GM10248 (cell line): ENCODE results near the gene NT5DC3.

Experiments used
- CTCF ChIA-PET: fragments of 300-600 bp; sonication (Branson Sonifier 250); formaldehyde crosslinking; extraction: SDS; loops from one replicate; lab custom pipeline; 2021; ENCODE audit warnings: antibody characterized with exemption; lab: Yijun Ruan, JAX
- POLR2A ChIA-PET: fragments of 350-650 bp; sonication (Branson Sonifier 250); formaldehyde crosslinking; extraction: SDS; loops from one replicate; lab custom pipeline; 2020; ENCODE audit warnings: antibody characterized with exemption; lab: Yijun Ruan, JAX
- DNase-seq: peaks from one replicate; pipeline ENCODE4 v3.0.0; 2012; ENCODE audit errors: extremely low spot score
- TF ChIP-seq, protein P1 (sequence below): IDR thresholded peaks from 2 replicates; pipeline ENCODE4 v1.5.1; 2012; ENCODE audit warnings: mild to moderate bottlenecking, low read depth; ENCODE audit errors: extremely low read depth, missing control alignments, control extremely low read depth

Gene NT5DC3

DNA sequence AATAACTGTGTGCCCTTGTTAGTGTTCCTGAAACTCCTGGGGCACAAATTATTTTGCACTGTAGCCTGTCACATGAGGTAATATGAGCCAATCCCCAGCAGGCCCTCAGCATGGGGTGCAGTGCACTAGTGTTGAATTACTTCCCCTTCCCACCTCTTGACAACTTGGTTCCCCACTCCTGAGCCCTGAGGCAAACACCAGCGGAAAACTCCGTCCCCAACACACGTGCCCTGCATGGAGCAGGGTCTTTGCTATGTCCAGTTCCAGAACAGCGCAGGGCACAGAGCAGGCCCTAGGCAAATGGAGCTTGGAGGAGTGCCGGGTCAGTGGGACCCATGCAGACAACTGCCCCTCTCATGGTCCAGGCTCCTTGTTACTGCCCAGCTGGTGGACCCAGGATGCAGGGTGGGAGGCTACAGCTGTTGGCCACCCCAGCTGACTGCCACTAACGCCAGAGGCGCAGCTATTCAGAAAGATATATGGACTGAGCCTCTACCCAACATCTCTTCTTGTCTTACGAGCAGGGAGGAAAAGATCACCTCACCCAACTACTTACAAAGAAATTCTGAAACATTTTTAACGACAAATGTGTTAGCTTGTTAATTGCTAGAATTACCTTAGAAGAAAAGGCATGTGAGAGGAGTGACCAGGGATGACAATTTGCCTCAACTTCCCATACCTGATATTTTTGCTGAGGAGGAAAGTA, 71.6 kb downstream of the NT5DC3 start:
- DNase-seq, result no peak
- TF ChIP-seq, protein P1, sequence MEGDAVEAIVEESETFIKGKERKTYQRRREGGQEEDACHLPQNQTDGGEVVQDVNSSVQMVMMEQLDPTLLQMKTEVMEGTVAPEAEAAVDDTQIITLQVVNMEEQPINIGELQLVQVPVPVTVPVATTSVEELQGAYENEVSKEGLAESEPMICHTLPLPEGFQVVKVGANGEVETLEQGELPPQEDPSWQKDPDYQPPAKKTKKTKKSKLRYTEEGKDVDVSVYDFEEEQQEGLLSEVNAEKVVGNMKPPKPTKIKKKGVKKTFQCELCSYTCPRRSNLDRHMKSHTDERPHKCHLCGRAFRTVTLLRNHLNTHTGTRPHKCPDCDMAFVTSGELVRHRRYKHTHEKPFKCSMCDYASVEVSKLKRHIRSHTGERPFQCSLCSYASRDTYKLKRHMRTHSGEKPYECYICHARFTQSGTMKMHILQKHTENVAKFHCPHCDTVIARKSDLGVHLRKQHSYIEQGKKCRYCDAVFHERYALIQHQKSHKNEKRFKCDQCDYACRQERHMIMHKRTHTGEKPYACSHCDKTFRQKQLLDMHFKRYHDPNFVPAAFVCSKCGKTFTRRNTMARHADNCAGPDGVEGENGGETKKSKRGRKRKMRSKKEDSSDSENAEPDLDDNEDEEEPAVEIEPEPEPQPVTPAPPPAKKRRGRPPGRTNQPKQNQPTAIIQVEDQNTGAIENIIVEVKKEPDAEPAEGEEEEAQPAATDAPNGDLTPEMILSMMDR, result no peak
- CTCF ChIA-PET, result interaction anchor here (2.2 to 2.9 kb wide), 2 partner anchors 13 to 339 kb away, joined by 6 to 10 read pairs; no protein-coding TSS in a partner anchor
- POLR2A ChIA-PET, result no interaction called here

DNA sequence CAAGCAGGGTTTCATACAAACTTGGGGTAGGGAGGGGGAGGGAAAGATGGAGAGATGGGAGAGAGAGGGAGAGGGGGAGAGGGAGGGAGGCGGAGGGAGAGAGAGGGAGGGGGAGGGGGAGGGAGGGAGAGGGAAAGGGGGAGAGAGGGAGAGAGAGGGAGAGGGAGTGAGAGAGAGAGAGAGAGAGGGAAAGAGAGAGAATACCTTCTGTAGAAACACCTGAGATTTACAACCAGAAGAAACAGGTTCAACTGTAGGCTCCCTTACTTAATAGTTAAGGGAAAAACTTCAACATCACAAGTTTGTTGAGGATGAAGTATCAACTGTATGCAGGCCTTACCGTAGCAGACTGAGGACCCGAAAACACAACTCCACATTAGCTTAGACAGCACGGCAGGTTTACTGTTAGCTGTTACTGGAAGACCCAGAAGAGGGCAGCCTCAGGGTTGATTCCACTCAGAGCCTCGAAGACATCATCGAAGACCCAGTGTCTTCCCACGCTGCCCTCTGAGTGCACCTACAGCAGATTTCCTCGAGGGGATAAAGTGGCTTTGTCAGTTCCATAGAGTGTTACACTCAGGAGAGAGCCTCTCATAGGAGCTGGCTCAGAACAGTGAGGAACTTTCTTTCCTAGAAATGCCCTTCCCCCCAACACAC, 72.4 kb downstream of the NT5DC3 start:
- POLR2A ChIA-PET, result no interaction called here
- CTCF ChIA-PET, result interaction anchor here (2.2 kb wide), 1 partner anchor 14 kb away, joined by 6 read pairs; no protein-coding TSS in a partner anchor
- DNase-seq, result no peak
- TF ChIP-seq, protein P1, result no peak

DNA sequence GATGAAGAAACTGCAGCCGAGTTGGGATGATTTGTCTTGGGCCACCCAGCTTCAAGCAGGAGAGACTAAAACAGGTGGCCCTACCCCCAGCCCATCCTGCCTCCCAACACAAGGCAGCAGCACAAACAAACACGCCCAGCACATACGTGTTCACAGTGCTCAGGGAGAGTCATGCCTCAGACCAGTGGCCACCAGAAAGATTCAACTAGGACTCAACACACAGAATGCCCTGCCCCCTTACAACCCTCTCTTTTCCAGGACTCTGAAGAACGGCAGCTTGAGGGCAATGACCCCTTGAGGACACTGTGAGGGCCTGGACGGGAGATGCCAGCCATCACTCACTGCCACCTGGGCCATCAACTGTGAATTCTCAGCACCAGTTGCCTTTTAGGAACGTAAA, 75.0 kb downstream of the NT5DC3 start:
- ChIA-PET POLR2A (no interaction called here), CTCF (no interaction called here)
- TF ChIP-seq, protein P1, result no peak
- DNase-seq, result no peak

DNA sequence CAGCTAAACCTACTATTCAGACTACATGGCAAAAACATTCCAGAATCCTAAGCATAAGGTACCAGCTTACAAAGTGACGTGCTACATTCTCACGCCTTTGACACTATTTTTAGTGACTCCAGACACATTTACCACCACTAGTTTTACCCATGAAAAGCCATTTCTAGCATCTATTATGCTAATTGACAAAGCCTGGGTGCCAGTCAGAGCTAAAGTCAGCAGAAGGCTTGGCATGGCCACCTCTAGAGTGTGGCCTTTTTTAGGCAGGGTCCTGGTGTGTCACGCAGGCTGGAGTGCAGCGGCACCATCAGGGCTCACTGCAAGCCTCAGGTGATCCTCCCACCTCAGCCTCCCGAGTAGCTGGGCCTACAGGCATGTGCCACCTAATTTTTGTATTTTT, 75.7 kb downstream of the NT5DC3 start:
- TF ChIP-seq, protein P1, result no peak
- CTCF ChIA-PET, result no interaction called here
- POLR2A ChIA-PET, result no interaction called here
- DNase-seq, result no peak

DNA sequence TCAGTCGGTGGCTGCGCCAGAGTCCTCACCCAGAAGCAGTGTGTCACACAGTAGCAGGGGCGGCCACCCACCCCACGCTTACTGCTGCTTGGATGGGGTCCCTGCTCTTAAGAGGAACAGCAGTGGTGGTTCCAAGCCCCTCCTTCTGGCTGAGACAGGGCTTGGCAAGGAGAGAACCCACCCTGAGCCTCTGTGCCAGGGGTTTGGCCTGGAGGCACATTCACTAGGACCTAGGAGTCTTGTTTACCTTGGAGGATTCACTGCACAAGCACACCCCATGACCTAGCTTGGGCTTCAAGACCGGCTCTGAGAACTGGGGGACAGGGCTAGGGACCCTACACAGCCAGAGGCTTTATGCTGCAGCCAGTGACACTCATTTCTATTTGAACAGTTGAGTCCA, 78.6 kb downstream of the NT5DC3 start:
- TF ChIP-seq, protein P1, result no peak
- no peak for DNase-seq
- CTCF ChIA-PET, result no interaction called here
- POLR2A ChIA-PET, result no interaction called here

DNA sequence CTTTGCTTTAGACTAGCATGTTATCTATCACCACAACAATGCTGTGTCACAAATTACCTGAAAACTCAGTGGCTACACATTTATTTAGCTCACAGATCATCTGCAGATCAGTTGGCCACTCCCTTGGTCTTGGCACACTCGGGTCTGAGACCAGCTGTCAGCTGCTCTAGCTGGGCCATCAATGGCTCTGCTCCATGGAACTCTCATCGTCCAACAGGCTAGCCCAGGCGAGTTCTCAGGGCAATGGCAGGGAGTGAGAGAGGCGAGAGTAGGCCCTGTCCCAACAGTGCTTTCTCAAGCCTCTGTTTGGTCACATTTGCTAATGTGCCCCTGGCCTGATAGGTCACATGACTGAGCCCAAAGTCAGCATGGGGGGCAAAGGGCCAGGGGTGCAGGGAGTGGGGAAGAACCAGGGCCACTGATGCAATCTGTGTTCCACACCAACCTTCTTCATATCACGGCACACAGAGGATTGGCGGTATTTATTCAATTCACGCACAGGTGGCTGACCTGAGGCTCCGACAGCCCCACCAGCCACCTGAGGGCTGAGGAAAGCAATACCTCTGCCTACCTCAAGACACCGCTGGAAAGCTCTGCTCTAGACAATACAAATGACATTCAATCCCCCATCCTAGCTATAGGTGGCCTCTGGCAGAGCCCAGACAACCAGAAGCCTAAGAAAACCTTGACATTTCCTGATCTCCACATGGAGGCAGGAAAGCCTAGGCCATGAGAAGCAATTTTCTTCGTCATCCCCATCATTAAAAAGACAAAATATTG, 82.5 kb downstream of the NT5DC3 start:
- POLR2A ChIA-PET, result no interaction called here
- TF ChIP-seq, protein P1, result no peak
- DNase-seq, result no peak
- CTCF ChIA-PET, result no interaction called here
